Upper lobe of left lung (tissue), 6 donors: ENCODE measurements around the gene SCTR. TPM values are rescaled to one million over a fixed set of nuclear protein-coding genes. Genes with fewer than 3 reads are reported as not detected.

ENCODE experiments used
- ATAC-seq, 2 donors: fragments of 200-7000 bp; cut with Tn5 transposase; one replicate each; pipeline ENCODE4 v1.9.1; 2022; ENCODE audit warnings: mild to moderate bottlenecking in 2 of 2, moderate library complexity in 2 of 2; ENCODE audit not compliant: low FRiP score in 2 of 2
- DNase-seq, 2 donors: peaks; one replicate each; pipeline ENCODE4 v3.0.0-alpha.2; 2019 to 2020
- H3K27ac ChIP-seq, 4 donors: fragments of 200-600 bp; sonication (generic); one replicate each; pipeline ENCODE4 v1.5.1; 2016 to 2019
- H3K27me3 ChIP-seq, 4 donors: fragments of 200-600 bp; sonication (generic); one replicate each; pipeline ENCODE4 v1.5.1; 2017 to 2019
- H3K36me3 ChIP-seq, 4 donors: fragments of 200-600 bp; sonication (generic); one replicate each; pipeline ENCODE4 v1.5.1; 2016 to 2019
- H3K4me1 ChIP-seq, 4 donors: fragments of 200-600 bp; sonication (generic); one replicate each; pipeline ENCODE4 v1.5.1; 2018 to 2019
- H3K4me3 ChIP-seq, 4 donors: fragments of 200-600 bp; sonication (generic); one replicate each; pipeline ENCODE4 v1.5.1; 2017 to 2019; ENCODE audit warnings: mild to moderate bottlenecking in 2 of 4, moderate library complexity in 1 of 4
- H3K9me3 ChIP-seq, 4 donors: fragments of 200-600 bp; sonication (generic); one replicate each; pipeline ENCODE4 v1.5.1; 2018 to 2019
- CTCF ChIP-seq, 6 experiments: fragments of 450-650 bp in 4 of 6; fragments of 200-600 bp in 2 of 6; sonication (generic) in 2 of 6; IDR thresholded peaks; one replicate each; pipeline ENCODE4 v1.5.1; 2016 to 2019; ENCODE audit warnings: antibody characterized with exemption in 6 of 6
- EP300 ChIP-seq, 4 donors: sonication (generic); formaldehyde crosslinking; IDR thresholded peaks; one replicate each; pipeline ENCODE4 v1.5.1; 2017; ENCODE audit warnings: antibody characterized with exemption in 4 of 4, control low read depth in 2 of 4
- POLR2A ChIP-seq, 4 donors: fragments of 450-650 bp; IDR thresholded peaks; one replicate each; pipeline ENCODE4 v1.5.1; 2016 to 2017; ENCODE audit warnings: antibody characterized with exemption in 4 of 4, mild to moderate bottlenecking in 2 of 4
- POLR2AphosphoS5 ChIP-seq, 2 donors: sonication (generic); formaldehyde crosslinking; IDR thresholded peaks; one replicate each; pipeline ENCODE4 v1.5.1; 2017; ENCODE audit warnings: antibody characterized with exemption in 2 of 2
- WGBS, 2 donors: methylation state at CpG; one replicate each; pipeline ENCODE4 v1.1.5; 2017 to 2018; 5-methylcytosine and 5-hydroxymethylcytosine counted together
- total RNA-seq, 6 donors: library from RNA; depleted of rRNA in 4 of 6; stranded (reverse); fragments of >200 nt in 4 of 6; gene quantifications; one replicate each; pipeline versions ENCODE4 v1.1.0 to v1.2.1, GENCODE V29; 2016 to 2021
- donor health status: DM: no; HTN: no; CAD: no; lungs with moderate emphysema.
- donor health status: DM: no; HTN: yes; CAD: no; lungs with severe emphysema.

The SCTR gene
- total RNA-seq, 6 donors from 2014 or later: 3.2 to 52.5 (median 16.6) TPM

- Histone ChIP-seq H3K4me1 (peaks cover 62 to 93% (median 81%) of the 10 kb centered on the region in 4 donors), H3K4me3 (peak overlapping the region; percentile 59 to 87 (median 75)), H3K27ac (peak overlapping the region; percentile 75 to 90 (median 89)), H3K9me3 (no peaks in the 10 kb centered on the region), H3K27me3 (no peaks in the 10 kb centered on the region), H3K36me3 (peaks cover 0 to 2% (median 0%) of the 10 kb centered on the region in 4 donors)
- DNase-seq (peak; percentile 70 to 76), ATAC-seq (peak in 1 of 2 donors; percentile 51)
- TF ChIP-seq POLR2A (IDR thresholded peaks at IDR 0.05): peak in 1 of 4 donors; percentile 47
- TF ChIP-seq POLR2AphosphoS5 (IDR thresholded peaks at IDR 0.05): no peak
- no peak for TF ChIP-seq CTCF (IDR thresholded peaks at IDR 0.05)
- WGBS, 2 donors: 4 to 20% methylated on average over 4 to 41 of the region's 53 CpGs
Measured at GRCh38 chr2:119431976-119432850, 92.1 kb downstream of the SCTR start.

GRCh38 chr2:119431155-119431975, 92.9 kb downstream of the SCTR start, which contains the start of gene TMEM37:
Gene TMEM37, plus strand, starts transcription at chr2:119431854. Its CDS starts 50 bp downstream, at chr2:119431904.
- Histone ChIP-seq H3K4me3 (peak within 1 kb of the TSS; percentile 59 to 87 (median 75)), H3K4me1 (peaks cover 68 to 99% (median 89%) of the 10 kb centered on the region in 4 donors), H3K27ac (peak within 1 kb of the TSS; percentile 75 to 90 (median 89)), H3K36me3 (no peaks in the 10 kb centered on the region), H3K9me3 (no peaks in the 10 kb centered on the region), H3K27me3 (no peaks in the 10 kb centered on the region)
- peak; percentile 15 to 51 for TF ChIP-seq POLR2AphosphoS5 (IDR thresholded peaks at IDR 0.05)
- no peak for TF ChIP-seq EP300 (IDR thresholded peaks at IDR 0.05)
- peak in 1 of 4 donors; percentile 64 for TF ChIP-seq POLR2A (IDR thresholded peaks at IDR 0.05)
- 4 to 14% methylated on average over 8 to 67 of the region's 72 CpGs for whole genome bisulfite sequencing, 2 donors
- ATAC-seq (peak; percentile 38 to 86), DNase-seq (peak; percentile 78 to 94)

GRCh38 chr2:119430023-119430498, 94.2 kb downstream of the SCTR start:
- H3K4me3 ChIP-seq: no peak overlapping the region
- no peaks in the 10 kb centered on the region for H3K27me3 ChIP-seq
- whole genome bisulfite sequencing, 2 donors: 56 to 89% methylated on average over 2 to 5 of the region's 5 CpGs
- peak overlapping the region; percentile 42 to 90 (median 89) for H3K27ac ChIP-seq
- DNase-seq (no peak), ATAC-seq (no peak)
- no peaks in the 10 kb centered on the region for H3K36me3 ChIP-seq
- peaks cover 70 to 93% (median 86%) of the 10 kb centered on the region in 4 donors for H3K4me1 ChIP-seq
- TF ChIP-seq POLR2AphosphoS5 (IDR thresholded peaks at IDR 0.05): no peak
- TF ChIP-seq CTCF (IDR thresholded peaks at IDR 0.05): no peak
- no peak for TF ChIP-seq EP300 (IDR thresholded peaks at IDR 0.05)
- TF ChIP-seq POLR2A (IDR thresholded peaks at IDR 0.05): no peak
- H3K9me3 ChIP-seq: no peaks in the 10 kb centered on the region

- no peak overlapping the region for H3K4me3 ChIP-seq
- peak in 1 of 2 donors; percentile 25 for ATAC-seq
- H3K27ac ChIP-seq: peak overlapping the region; percentile 38 to 90 (median 89)
Measured at GRCh38 chr2:119429225-119429981, 94.9 kb downstream of the SCTR start.

More at GRCh38 chr2:119429225-119429981, 94.9 kb downstream of the SCTR start:
- H3K4me1 ChIP-seq: peaks cover 64 to 87% (median 80%) of the 10 kb centered on the region in 4 donors
- no peaks in the 10 kb centered on the region for H3K36me3 ChIP-seq
- H3K9me3 ChIP-seq: no peaks in the 10 kb centered on the region
- H3K27me3 ChIP-seq: no peaks in the 10 kb centered on the region
- TF ChIP-seq POLR2A (IDR thresholded peaks at IDR 0.05) (peak in 1 of 4 donors; percentile 42), POLR2AphosphoS5 (IDR thresholded peaks at IDR 0.05) (no peak)
- DNase-seq: no peak
- 73 to 74% methylated on average over 10 of the region's 10 CpGs for WGBS, 2 donors
